HEK293 (cell line): Measurements from ENCODE around the gene HMGA1.

Experiments used
- FEZF1 ChIP-seq: fragments of 450-650 bp; formaldehyde crosslinking; IDR thresholded peaks from 2 replicates; pipeline ENCODE4 v1.5.1; 2016; ENCODE audit warnings: missing biosample characterization, missing genetic modification characterization
- ZBTB48 ChIP-seq: fragments of 450-650 bp; formaldehyde crosslinking; IDR thresholded peaks from 2 replicates; pipeline ENCODE4 v1.5.1; 2016; ENCODE audit warnings: missing biosample characterization, missing genetic modification characterization
- ZBTB7A ChIP-seq: fragments of 450-650 bp; formaldehyde crosslinking; IDR thresholded peaks from 2 replicates; pipeline ENCODE4 v1.5.1; 2016; ENCODE audit warnings: low read depth, missing biosample characterization, missing genetic modification characterization
- ZNF274 ChIP-seq, 2 experiments: fragments of 200-500 bp in 1 of 2; fragments of 450-650 bp in 1 of 2; sonication (Bioruptor generic) in 1 of 2; formaldehyde crosslinking in 1 of 2; IDR thresholded peaks; 2 replicates each; pipeline versions ENCODE4 v1.5.1 to v1.6.1; 2014 to 2016; ENCODE audit warnings: borderline replicate concordance in 1 of 2, inconsistent platforms in 1 of 2, low read length in 1 of 2, missing biosample characterization in 1 of 2, missing genetic modification characterization in 1 of 2
- ZNF510 ChIP-seq: fragments of 450-650 bp; formaldehyde crosslinking; IDR thresholded peaks from 2 replicates; pipeline ENCODE4 v1.5.1; 2018; ENCODE audit warnings: mild to moderate bottlenecking, missing genetic modification characterization, missing biosample characterization; ENCODE audit not compliant: insufficient replicate concordance
- ZNF670 ChIP-seq: fragments of 450-650 bp; formaldehyde crosslinking; IDR thresholded peaks from 2 replicates; pipeline ENCODE4 v1.5.1; 2016; ENCODE audit warnings: missing biosample characterization, missing genetic modification characterization, low read depth
- ZNF776 ChIP-seq: fragments of 450-650 bp; formaldehyde crosslinking; IDR thresholded peaks from 2 replicates; pipeline ENCODE4 v1.5.0; 2017; ENCODE audit warnings: missing biosample characterization, missing genetic modification characterization, borderline replicate concordance
- TF ChIP-seq, protein P1 (sequence below): fragments of 450-650 bp; formaldehyde crosslinking; IDR thresholded peaks from 2 replicates; pipeline ENCODE4 v1.5.1; 2016; ENCODE audit warnings: missing biosample characterization, missing genetic modification characterization
- TF ChIP-seq, protein P2 (sequence below): IDR thresholded peaks from 2 replicates; pipeline ENCODE4 v1.6.1; 2011; ENCODE audit warnings: mild to moderate bottlenecking, low read depth, low read length, borderline replicate concordance
- TF ChIP-seq, protein P3 (sequence below): fragments of 450-650 bp; formaldehyde crosslinking; IDR thresholded peaks from 2 replicates; pipeline ENCODE4 v1.5.1; 2016; ENCODE audit warnings: missing biosample characterization, missing genetic modification characterization
- TF ChIP-seq, protein P4 (sequence below): fragments of 450-650 bp; formaldehyde crosslinking; IDR thresholded peaks from 2 replicates; pipeline ENCODE4 v1.5.1; 2016; ENCODE audit warnings: missing biosample characterization, missing genetic modification characterization
- TF ChIP-seq, protein P5 (sequence below): fragments of 450-650 bp; formaldehyde crosslinking; IDR thresholded peaks from 2 replicates; pipeline ENCODE4 v1.5.1; 2016; ENCODE audit warnings: missing biosample characterization, missing genetic modification characterization

DNA sequence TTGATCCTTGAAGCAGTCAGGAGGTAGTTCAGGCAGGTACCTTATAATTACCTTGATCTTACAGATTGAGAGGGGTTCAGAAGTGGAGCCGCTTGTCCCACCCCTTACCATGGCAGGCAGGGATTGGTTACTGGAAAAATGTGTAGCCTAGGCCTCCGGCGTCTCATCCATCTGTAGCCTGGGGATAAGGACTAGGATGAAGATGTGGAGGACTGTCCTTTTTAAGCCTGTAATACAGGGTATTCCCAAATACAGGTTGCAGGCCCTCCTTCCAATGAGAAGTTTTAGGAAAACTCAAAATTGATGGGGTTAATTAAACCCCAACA lies 2.8 kb downstream of the HMGA1 start:
- TF ChIP-seq ZNF670 (tag by site-specific recombination) (no peak), ZNF776 (tag by site-specific recombination) (no peak), ZBTB48 (tag by site-specific recombination) (no peak), ZNF510 (tag by site-specific recombination) (no peak), FEZF1 (tag by site-specific recombination) (no peak), ZBTB7A (tag by site-specific recombination) (no peak), ZNF274 (IDR thresholded peaks at IDR 0.05; ENCODE audit: low read length) (no peak), ZNF274 (tag by site-specific recombination; IDR thresholded peaks at IDR 0.05; ENCODE audit: borderline replicate concordance) (no peak)
- TF ChIP-seq, protein P1, sequence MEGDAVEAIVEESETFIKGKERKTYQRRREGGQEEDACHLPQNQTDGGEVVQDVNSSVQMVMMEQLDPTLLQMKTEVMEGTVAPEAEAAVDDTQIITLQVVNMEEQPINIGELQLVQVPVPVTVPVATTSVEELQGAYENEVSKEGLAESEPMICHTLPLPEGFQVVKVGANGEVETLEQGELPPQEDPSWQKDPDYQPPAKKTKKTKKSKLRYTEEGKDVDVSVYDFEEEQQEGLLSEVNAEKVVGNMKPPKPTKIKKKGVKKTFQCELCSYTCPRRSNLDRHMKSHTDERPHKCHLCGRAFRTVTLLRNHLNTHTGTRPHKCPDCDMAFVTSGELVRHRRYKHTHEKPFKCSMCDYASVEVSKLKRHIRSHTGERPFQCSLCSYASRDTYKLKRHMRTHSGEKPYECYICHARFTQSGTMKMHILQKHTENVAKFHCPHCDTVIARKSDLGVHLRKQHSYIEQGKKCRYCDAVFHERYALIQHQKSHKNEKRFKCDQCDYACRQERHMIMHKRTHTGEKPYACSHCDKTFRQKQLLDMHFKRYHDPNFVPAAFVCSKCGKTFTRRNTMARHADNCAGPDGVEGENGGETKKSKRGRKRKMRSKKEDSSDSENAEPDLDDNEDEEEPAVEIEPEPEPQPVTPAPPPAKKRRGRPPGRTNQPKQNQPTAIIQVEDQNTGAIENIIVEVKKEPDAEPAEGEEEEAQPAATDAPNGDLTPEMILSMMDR (tag by site-specific recombination), result no peak
- TF ChIP-seq, protein P2, sequence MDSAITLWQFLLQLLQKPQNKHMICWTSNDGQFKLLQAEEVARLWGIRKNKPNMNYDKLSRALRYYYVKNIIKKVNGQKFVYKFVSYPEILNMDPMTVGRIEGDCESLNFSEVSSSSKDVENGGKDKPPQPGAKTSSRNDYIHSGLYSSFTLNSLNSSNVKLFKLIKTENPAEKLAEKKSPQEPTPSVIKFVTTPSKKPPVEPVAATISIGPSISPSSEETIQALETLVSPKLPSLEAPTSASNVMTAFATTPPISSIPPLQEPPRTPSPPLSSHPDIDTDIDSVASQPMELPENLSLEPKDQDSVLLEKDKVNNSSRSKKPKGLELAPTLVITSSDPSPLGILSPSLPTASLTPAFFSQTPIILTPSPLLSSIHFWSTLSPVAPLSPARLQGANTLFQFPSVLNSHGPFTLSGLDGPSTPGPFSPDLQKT, result no peak
- TF ChIP-seq, protein P3, sequence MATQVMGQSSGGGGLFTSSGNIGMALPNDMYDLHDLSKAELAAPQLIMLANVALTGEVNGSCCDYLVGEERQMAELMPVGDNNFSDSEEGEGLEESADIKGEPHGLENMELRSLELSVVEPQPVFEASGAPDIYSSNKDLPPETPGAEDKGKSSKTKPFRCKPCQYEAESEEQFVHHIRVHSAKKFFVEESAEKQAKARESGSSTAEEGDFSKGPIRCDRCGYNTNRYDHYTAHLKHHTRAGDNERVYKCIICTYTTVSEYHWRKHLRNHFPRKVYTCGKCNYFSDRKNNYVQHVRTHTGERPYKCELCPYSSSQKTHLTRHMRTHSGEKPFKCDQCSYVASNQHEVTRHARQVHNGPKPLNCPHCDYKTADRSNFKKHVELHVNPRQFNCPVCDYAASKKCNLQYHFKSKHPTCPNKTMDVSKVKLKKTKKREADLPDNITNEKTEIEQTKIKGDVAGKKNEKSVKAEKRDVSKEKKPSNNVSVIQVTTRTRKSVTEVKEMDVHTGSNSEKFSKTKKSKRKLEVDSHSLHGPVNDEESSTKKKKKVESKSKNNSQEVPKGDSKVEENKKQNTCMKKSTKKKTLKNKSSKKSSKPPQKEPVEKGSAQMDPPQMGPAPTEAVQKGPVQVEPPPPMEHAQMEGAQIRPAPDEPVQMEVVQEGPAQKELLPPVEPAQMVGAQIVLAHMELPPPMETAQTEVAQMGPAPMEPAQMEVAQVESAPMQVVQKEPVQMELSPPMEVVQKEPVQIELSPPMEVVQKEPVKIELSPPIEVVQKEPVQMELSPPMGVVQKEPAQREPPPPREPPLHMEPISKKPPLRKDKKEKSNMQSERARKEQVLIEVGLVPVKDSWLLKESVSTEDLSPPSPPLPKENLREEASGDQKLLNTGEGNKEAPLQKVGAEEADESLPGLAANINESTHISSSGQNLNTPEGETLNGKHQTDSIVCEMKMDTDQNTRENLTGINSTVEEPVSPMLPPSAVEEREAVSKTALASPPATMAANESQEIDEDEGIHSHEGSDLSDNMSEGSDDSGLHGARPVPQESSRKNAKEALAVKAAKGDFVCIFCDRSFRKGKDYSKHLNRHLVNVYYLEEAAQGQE, result no peak
- TF ChIP-seq, protein P4, sequence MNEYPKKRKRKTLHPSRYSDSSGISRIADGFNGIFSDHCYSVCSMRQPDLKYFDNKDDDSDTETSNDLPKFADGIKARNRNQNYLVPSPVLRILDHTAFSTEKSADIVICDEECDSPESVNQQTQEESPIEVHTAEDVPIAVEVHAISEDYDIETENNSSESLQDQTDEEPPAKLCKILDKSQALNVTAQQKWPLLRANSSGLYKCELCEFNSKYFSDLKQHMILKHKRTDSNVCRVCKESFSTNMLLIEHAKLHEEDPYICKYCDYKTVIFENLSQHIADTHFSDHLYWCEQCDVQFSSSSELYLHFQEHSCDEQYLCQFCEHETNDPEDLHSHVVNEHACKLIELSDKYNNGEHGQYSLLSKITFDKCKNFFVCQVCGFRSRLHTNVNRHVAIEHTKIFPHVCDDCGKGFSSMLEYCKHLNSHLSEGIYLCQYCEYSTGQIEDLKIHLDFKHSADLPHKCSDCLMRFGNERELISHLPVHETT (tag by site-specific recombination), result no peak; the same call in 1 of the 2 replicates
- TF ChIP-seq, protein P5, sequence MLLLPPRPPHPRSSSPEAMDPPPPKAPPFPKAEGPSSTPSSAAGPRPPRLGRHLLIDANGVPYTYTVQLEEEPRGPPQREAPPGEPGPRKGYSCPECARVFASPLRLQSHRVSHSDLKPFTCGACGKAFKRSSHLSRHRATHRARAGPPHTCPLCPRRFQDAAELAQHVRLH (tag by site-specific recombination), result no peak
